NB4 (cell line): ENCODE measurements around the gene PPP1R16B.
"Not testable (repeated sequence)": the region's sequence is repeated elsewhere in the genome, so short reads cannot be mapped to it uniquely, and the experiment has no call there.

Experiments
- DNase-seq: peaks from one replicate; pipeline ENCODE4 v3.0.0; 2010; ENCODE audit warnings: low read depth
- H3K4me3 ChIP-seq: one replicate; pipeline ENCODE4 v1.5.1; 2011; ENCODE audit warnings: mild to moderate bottlenecking, low read depth, low read length, moderate library complexity
- CTCF ChIP-seq: IDR thresholded peaks from one replicate; pipeline ENCODE4 v1.5.1; 2012; ENCODE audit warnings: low read depth, low read length
- MAX ChIP-seq: IDR thresholded peaks from 2 replicates; pipeline ENCODE4 v1.6.1; 2011; ENCODE audit warnings: low read depth, low read length
- MYC ChIP-seq: IDR thresholded peaks from 2 replicates; pipeline ENCODE4 v1.6.1; 2011; ENCODE audit warnings: low read depth, low read length
- POLR2A ChIP-seq: IDR thresholded peaks from 2 replicates; pipeline ENCODE4 v1.6.1; 2011; ENCODE audit warnings: mild to moderate bottlenecking; ENCODE audit not compliant: insufficient read length; ENCODE audit errors: extremely low read depth

Gene PPP1R16B

GRCh38 chr20:38809942-38810341 is 4.4 kb downstream of the PPP1R16B start:
- no peak for DNase-seq
- no peak overlapping the region for H3K4me3 ChIP-seq
- no peak for TF ChIP-seq CTCF

GRCh38 chr20:38810926-38811630 is 5.6 kb downstream of the PPP1R16B start:
- H3K4me3 ChIP-seq: no peak overlapping the region
- DNase-seq: peak; percentile 31

GRCh38 chr20:38811769-38812168 is 6.3 kb downstream of the PPP1R16B start:
- no peak overlapping the region for H3K4me3 ChIP-seq
- no peak for TF ChIP-seq MAX
- TF ChIP-seq MYC: no peak
- TF ChIP-seq POLR2A: no peak
- TF ChIP-seq CTCF: no peak
- DNase-seq: no peak

More at GRCh38 chr20:38810926-38811630, 5.6 kb downstream of the PPP1R16B start:
- no peak for TF ChIP-seq POLR2A
- TF ChIP-seq MAX: no peak
- TF ChIP-seq MYC: no peak
- TF ChIP-seq CTCF: no peak

- DNase-seq: peak; percentile 61
- TF ChIP-seq POLR2A (no peak), MYC (no peak), MAX (no peak), CTCF (no peak)
Measured at GRCh38 chr20:38812182-38812581, 6.7 kb downstream of the PPP1R16B start.

GRCh38 chr20:38812709-38813573 is 7.4 kb downstream of the PPP1R16B start:
- no peak overlapping the region for H3K4me3 ChIP-seq
- TF ChIP-seq POLR2A (no peak), MAX (no peak), CTCF (no peak), MYC (no peak)
- DNase-seq: no peak

More at GRCh38 chr20:38812182-38812581, 6.7 kb downstream of the PPP1R16B start:
- no peak overlapping the region for H3K4me3 ChIP-seq

GRCh38 chr20:38813574-38813962 is 8.1 kb downstream of the PPP1R16B start:
- not testable (repeated sequence) for H3K4me3 ChIP-seq, DNase-seq
